HG02885 (cell line): ENCODE data around the gene BHLHE23.

ENCODE experiments used
- ATAC-seq: cut with Tn5 transposase; IDR thresholded peaks from one replicate; pipeline ENCODE4 v1.9.1; 2021; ENCODE audit warnings: mild to moderate bottlenecking; ENCODE audit not compliant: unreplicated experiment, poor library complexity

BHLHE23 gene

DNA sequence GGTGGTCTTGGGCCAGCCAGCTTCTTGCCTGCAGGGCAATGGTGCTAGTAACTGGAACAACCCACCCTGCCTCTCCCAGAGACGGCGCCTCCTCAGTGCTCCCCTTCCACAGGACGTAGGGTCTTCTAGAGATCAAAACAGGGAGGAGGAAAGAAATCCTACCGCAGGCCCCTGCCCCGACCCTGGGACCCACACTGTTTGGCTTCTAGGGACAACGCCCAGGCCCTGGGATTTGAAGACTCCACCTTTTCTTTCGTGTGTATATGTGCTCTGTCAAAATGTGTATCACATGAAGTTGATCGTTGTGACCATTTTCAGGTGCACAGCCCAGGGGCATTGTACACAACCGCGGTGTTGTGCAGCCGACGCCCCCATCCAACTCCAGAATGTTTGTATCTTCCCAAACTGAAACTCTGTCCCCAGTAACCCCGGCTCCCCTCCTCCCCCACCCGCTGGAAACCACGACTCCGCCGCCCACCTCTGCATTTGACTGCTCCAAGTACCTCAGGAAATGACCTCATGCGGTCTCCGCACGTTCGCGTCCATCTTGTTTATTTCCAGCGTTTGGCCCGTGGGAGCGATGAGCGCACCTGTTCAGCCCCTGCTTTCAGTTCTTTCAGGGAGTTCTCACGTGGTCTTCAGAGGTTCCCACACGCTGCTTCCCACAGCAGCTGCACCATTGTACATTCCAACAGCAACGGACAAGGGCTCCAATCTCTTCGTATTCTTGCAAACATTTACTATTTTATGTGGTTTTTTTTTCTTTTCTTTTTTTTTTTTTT lies 3.4 kb upstream of the BHLHE23 start:
- ATAC-seq: peak; percentile 63

GRCh38 chr20:63009045-63009961 lies 2.5 kb upstream of the BHLHE23 start:
- peak; percentile 61 for ATAC-seq

GRCh38 chr20:63008541-63009044 lies 1.8 kb upstream of the BHLHE23 start:
- ATAC-seq: no peak

GRCh38 chr20:63007646-63008488 lies 1.1 kb upstream of the BHLHE23 start:
- no peak for ATAC-seq

GRCh38 chr20:63007360-63007645 lies 539 bp upstream of the BHLHE23 start:
- ATAC-seq: no peak

GRCh38 chr20:63005862-63006539 lies 763 bp downstream of the BHLHE23 start:
- no peak for ATAC-seq

DNA sequence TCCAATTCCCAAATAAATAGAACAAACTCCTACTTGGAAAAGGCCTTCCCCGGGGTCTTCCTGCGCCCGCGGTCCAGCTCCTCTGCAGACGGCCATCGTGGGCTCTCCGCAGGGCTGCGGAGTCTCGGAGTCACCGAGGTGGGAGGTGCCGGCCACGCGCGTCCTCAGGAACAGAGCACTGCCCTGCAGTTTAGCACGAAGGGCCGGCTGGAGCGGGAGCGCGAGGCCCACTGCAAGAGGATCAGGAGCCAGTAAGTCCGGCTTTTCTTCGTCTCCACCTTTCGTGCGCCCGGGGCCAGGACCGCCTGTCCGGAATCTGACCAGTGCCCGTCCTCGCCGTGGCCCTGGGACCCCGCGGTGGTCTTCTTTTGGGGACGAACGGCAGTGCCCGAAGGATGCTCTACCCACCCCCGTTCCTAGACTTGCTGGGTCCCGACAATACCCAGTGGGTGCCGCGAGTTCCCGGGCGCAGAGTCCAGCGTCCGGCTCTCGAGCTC lies 1.4 kb downstream of the BHLHE23 start:
- ATAC-seq: no peak

DNA sequence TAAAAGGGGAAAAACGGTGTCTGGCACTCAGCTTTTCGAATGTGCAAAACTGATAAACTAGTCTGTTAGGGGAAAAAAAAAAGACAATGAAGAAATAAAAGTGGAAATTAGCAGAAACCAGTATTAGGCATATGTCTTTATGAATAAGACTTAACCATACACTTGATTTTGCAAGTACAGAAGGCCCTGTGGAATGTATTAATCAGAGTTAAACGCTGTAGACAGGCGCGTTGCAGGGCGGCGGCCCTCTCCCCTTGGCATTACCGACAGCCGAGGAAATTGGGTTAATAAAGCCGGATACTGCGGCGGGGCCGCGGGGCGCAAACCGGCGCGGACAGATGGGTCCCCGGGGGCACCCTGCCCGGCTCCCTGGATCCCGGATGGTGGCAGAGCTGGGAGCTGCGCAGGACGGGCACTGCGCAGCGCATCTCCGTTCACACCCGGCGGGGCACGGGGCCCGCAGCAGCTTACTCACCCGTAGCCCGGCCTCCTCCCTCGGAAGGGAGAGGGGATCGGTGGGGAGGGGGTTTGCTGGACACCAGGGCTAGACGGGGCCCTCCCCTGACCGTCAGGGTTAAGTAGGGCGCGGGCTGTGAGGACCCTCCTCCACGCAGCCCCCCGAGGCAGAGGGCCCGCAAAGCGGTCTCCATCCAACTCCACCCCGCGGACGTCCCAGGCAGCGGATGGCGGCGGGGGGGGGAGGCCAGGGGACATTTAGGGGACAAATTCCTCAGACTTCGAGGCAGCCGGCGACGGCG lies 2.0 kb downstream of the BHLHE23 start:
- ATAC-seq: no peak

GRCh38 chr20:63003546-63003945 lies 3.2 kb downstream of the BHLHE23 start:
- no peak for ATAC-seq

- ATAC-seq: no peak
These were observed 4.3 kb downstream of the BHLHE23 start for GRCh38 chr20:63002511-63002910.

DNA sequence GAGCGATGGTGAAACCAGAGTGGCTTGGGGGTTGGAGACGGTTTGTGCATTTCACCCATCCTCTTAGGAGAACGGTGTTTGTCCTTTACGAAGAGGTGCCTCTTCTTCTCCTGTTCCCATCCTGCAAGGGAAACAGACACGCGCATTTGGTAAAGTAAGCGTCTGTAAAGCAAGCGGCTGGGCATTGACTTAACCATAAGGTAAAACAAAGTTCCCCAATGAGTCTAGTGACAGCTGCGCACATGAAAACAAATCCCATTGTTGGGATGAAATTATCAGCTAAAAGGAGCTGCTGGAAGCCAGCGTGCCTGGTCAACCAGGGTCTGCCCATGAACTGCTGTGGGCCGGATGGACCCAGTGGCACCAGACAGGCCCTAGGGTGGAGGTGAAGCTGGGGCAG lies 5.8 kb downstream of the BHLHE23 start:
- ATAC-seq: no peak

GRCh38 chr20:63000036-63000435 lies 6.7 kb downstream of the BHLHE23 start:
- no peak for ATAC-seq

GRCh38 chr20:62999580-62999979 lies 7.2 kb downstream of the BHLHE23 start:
- ATAC-seq: no peak

DNA sequence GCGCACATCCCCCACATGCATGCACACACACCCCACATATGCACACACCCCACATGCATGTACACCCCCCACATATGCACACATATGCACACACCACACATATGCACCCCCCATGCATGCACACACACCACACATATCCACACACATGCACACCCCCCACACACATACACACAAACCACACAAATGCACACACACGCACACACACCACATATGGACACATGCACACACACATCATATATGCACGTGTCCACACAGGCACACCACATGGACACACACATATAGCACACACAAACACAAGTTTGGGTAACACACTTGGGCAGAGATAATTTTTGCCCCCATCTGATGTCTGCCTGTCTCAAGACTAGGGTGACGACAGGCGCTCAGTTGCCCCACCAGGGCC lies 8.3 kb downstream of the BHLHE23 start:
- no peak for ATAC-seq

DNA sequence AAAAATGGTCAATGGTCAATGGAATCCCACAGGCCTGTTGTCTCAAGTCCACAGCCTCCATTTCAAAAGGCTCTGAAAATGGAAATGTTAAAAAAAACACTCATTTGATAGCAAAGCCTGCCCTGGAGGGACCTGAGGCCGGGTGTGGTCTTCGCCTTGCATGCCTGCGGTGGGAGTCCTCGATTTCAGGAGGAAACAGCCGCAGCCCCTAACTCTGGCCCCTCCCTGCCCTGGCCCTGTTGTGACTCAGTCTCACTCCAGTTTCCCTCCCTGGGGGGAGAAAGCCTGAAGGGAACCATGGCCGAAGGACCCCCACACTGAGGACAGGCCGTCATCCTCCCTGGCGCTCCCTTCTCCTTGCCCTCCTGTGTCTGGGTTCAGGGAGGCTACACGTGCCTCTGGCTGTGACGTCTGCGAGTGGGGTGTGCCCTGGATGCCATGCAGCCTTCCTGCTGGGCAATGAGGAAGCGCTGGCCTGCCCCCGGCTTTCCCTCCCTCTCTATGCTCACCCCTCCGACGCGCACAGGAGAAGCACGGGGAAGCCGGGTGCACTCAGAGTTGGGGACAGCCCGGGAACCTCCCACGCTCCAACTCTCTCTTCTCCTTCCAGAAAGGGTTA lies 9.2 kb downstream of the BHLHE23 start:
- ATAC-seq: no peak

DNA sequence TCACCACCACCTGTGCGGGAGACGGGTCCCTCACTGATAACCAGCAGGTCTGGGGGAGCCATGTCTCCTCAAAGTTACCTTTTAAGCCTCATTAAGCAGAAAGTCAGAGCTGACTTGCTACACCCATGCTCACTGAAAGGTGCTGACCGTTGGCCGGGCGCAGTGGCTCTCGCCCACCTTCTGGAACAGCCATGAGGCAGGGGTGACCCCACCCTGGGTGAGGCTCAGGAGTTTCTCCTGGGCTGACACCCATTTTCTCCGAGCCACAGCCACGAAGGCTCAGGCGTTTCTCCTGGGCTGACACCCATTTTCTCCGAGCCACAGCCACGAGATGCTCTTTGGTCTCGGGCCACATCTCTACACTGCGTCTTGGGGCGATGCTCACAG lies 10.2 kb downstream of the BHLHE23 start:
- no peak for ATAC-seq

GRCh38 chr20:62995898-62996595 lies 10.7 kb downstream of the BHLHE23 start:
- no peak for ATAC-seq

DNA sequence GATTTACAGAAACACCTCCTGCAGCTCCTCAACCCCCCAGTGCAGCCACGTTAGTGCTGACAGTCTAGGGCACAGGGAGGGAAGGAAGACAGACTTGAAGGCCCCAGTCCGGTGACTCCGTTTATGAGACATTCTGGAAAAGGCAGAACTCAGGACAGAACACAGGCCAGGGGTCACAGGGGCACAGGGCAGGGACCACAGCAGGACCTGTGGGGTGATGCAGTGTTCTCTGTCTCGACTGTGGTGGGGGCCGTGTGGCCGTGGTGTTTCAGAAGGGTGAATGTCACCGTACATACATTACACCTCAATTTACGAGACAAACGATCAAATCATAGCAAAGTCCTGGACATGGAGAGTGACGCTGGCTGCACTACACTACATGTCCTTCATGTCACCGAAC lies 11.3 kb downstream of the BHLHE23 start:
- no peak for ATAC-seq
